HepG2 (cell line): ENCODE results near the gene DNMT3A. TPM values are rescaled to one million over a fixed set of nuclear protein-coding genes. Genes with fewer than 3 reads are reported as not detected.
A peak's percentile ranks its signal among the peaks of the same experiment; 100 is the strongest.

ENCODE experiments used
- KLF13 ChIP-seq: sonication (generic); formaldehyde crosslinking; IDR thresholded peaks from 2 replicates; pipeline ENCODE4 v1.4.0; 2020; ENCODE audit warnings: mild to moderate bottlenecking, missing genetic modification reagents
- MIER2 ChIP-seq: IDR thresholded peaks from 2 replicates; pipeline ENCODE4 v1.6.1; 2016; ENCODE audit warnings: missing biosample characterization, missing genetic modification reagents
- MTA1 ChIP-seq: sonication (generic); formaldehyde crosslinking; IDR thresholded peaks from 2 replicates; pipeline ENCODE4 v1.4.0; 2020; ENCODE audit warnings: missing genetic modification reagents, mild to moderate bottlenecking, borderline replicate concordance
- PHF20 ChIP-seq: sonication (generic); formaldehyde crosslinking; IDR thresholded peaks from 2 replicates; pipeline ENCODE4 v1.5.0; 2020; ENCODE audit warnings: mild to moderate bottlenecking, missing genetic modification reagents
- PTBP1 ChIP-seq: fragments of 200-400 bp; formaldehyde crosslinking; IDR thresholded peaks from 2 replicates; pipeline ENCODE4 v1.6.1; 2018; ENCODE audit warnings: low read length, low read depth; ENCODE audit not compliant: poor library complexity, severe bottlenecking
- RCOR2 ChIP-seq: IDR thresholded peaks from 2 replicates; pipeline ENCODE4 v1.6.1; 2016; ENCODE audit warnings: missing biosample characterization, missing genetic modification reagents
- SAP130 ChIP-seq: IDR thresholded peaks from 2 replicates; pipeline ENCODE4 v1.6.1; 2016; ENCODE audit warnings: low read depth
- SNAPC2 ChIP-seq: sonication (generic); formaldehyde crosslinking; IDR thresholded peaks from 2 replicates; pipeline ENCODE4 v1.8.1; 2022; ENCODE audit warnings: mild to moderate bottlenecking, missing genetic modification reagents
- TAF15 ChIP-seq: fragments of 200-400 bp; formaldehyde crosslinking; IDR thresholded peaks from one replicate; pipeline ENCODE4 v1.6.1; 2018; ENCODE audit warnings: mild to moderate bottlenecking, low read depth, low read length; ENCODE audit not compliant: poor library complexity, severe bottlenecking
- THAP7 ChIP-seq: sonication (generic); formaldehyde crosslinking; IDR thresholded peaks from 2 replicates; pipeline ENCODE4 v1.8.1; 2023; ENCODE audit warnings: mild to moderate bottlenecking, missing genetic modification reagents
- ZBTB25 ChIP-seq: IDR thresholded peaks from 2 replicates; pipeline ENCODE4 v1.6.1; 2018; ENCODE audit warnings: missing genetic modification reagents
- ZC3H4 ChIP-seq: sonication (generic); formaldehyde crosslinking; IDR thresholded peaks from 2 replicates; pipeline ENCODE4 v1.4.0; 2020; ENCODE audit warnings: missing genetic modification reagents, borderline replicate concordance
- ZFP41 ChIP-seq: sonication (generic); formaldehyde crosslinking; IDR thresholded peaks from 2 replicates; pipeline ENCODE4 v1.4.0; 2020; ENCODE audit warnings: mild to moderate bottlenecking, missing genetic modification reagents, borderline replicate concordance
- ZNF143 ChIP-seq: sonication (generic); formaldehyde crosslinking; IDR thresholded peaks from 2 replicates; pipeline ENCODE4 v1.4.0; 2020; ENCODE audit warnings: missing genetic modification reagents
- ZNF34 ChIP-seq: sonication (generic); formaldehyde crosslinking; IDR thresholded peaks from 2 replicates; pipeline ENCODE4 v1.4.0; 2020; ENCODE audit warnings: mild to moderate bottlenecking, missing genetic modification reagents, borderline replicate concordance
- ZNF451 ChIP-seq: sonication (generic); formaldehyde crosslinking; IDR thresholded peaks from 2 replicates; pipeline ENCODE4 v1.5.0; 2020; ENCODE audit warnings: mild to moderate bottlenecking, missing genetic modification reagents
- ZNF484 ChIP-seq: sonication (generic); formaldehyde crosslinking; IDR thresholded peaks from 2 replicates; pipeline ENCODE4 v1.5.1; 2020; ENCODE audit warnings: mild to moderate bottlenecking, low read depth, missing genetic modification reagents, borderline replicate concordance
- polyA plus RNA-seq, 8 experiments: library from polyadenylated mRNA; depleted of rRNA in 3 of 8; stranded (reverse) in 7 of 8; unstranded in 1 of 8; fragments of >200 nt; fragmentation: Illumina TruSeq in 4 of 8; extraction: Trizol in 4 of 8; gene quantifications; 2 replicates each; pipeline versions ENCODE4 v1.2.1 to v1.2.3, GENCODE V29; 2011 to 2016; ENCODE audit warnings: low read depth in 4 of 8, missing spikeins in 1 of 8, mixed read lengths in 1 of 8; ENCODE audit not compliant: insufficient read depth in 1 of 8
- total RNA-seq, 5 experiments: library from RNA; depleted of rRNA; stranded (reverse); fragments of >200 nt; fragmentation: Illumina TruSeq; extraction: Trizol; gene quantifications; 2 replicates each; pipeline ENCODE4 v1.2.3, GENCODE V29; 2016; ENCODE audit warnings: low read depth in 1 of 5
- TF ChIP-seq, protein P1 (sequence below): sonication (generic); formaldehyde crosslinking; IDR thresholded peaks from 2 replicates; pipeline ENCODE4 v1.5.0; 2020; ENCODE audit warnings: missing genetic modification reagents, mild to moderate bottlenecking, borderline replicate concordance
- TF ChIP-seq, protein P2 (sequence below): sonication (generic); formaldehyde crosslinking; IDR thresholded peaks from 2 replicates; pipeline ENCODE4 v1.5.1; 2020; ENCODE audit warnings: mild to moderate bottlenecking, missing genetic modification reagents
- TF ChIP-seq, protein P3 (sequence below): sonication (generic); formaldehyde crosslinking; IDR thresholded peaks from 2 replicates; pipeline ENCODE4 v1.5.1; 2020; ENCODE audit warnings: mild to moderate bottlenecking, moderate library complexity, missing genetic modification reagents

Gene DNMT3A
- total and polyA plus RNA-seq, 2 of the 13 experiments (the other 11 are each of a cell fraction or from before 2014, with no cell fraction given) = 14.7 to 29.1 TPM

DNA sequence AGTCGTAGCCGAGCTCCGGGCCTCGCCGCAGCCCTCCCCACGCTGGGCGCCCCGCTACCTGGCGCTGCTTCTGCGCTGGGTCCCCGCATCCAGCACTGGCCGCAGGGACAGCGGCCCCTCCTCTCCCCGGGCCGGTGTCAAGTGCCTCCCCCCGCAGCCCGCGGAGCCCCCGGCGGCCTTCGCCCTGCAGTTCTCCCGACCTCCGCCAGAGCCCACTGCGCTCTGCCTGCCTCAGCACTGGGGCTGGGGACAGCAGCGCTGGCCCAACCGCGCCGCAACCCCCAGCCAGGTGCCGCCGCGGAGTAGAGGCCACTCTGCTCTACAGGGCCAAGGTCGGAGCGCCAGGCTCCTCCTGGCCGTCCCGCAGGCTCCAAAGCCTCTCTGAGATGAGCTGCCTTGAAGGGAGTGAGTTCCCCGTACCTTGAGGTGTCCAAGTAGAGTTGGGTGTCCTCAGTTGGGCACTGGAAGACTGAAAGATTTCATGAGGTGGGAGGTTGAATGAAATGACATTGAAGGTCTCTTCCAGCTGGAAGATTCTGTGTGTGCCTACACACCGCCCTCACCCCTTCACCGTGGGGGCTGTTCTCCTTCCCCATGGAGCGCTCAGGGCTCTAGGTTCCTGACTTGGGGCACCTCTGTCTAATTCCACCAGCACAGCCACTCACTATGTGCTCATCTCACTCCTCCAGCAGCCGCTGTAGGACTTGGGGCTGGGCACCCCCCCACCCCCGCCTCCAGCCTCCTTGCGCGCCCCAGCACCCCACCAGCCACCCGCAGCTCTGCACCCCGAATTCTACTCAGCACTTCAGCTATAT is 854 bp upstream of the DNMT3A start (continued):
- peak; percentile 94 for TF ChIP-seq ZBTB25 (CRISPR knock-in tag)
- TF ChIP-seq SAP130 (CRISPR knock-in tag) = peak; percentile 95
- TF ChIP-seq THAP7 (CRISPR knock-in tag) = 0 out of 2 replicates have a peak, but pooled peaks have one; percentile 78
- TF ChIP-seq ZNF143 = no peak
- peak; percentile 82 for TF ChIP-seq ZNF451
- TF ChIP-seq ZFP41 = peak; percentile 93; the same call in 1 of the 2 replicates
- TF ChIP-seq ZNF484 = 0 out of 2 replicates have a peak, but pooled peaks have one; percentile 52
- TF ChIP-seq, protein P1, sequence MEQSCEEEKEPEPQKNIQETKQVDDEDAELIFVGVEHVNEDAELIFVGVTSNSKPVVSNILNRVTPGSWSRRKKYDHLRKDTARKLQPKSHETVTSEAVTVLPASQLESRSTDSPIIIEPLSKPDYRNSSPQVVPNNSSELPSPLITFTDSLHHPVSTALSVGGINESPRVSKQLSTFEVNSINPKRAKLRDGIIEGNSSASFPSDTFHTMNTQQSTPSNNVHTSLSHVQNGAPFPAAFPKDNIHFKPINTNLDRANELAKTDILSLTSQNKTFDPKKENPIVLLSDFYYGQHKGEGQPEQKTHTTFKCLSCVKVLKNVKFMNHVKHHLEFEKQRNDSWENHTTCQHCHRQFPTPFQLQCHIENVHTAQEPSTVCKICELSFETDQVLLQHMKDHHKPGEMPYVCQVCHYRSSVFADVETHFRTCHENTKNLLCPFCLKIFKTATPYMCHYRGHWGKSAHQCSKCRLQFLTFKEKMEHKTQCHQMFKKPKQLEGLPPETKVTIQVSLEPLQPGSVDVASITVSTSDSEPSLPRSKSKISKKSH (CRISPR knock-in tag) = peak; percentile 67; the same call in 1 of the 2 replicates
- TF ChIP-seq, protein P2, sequence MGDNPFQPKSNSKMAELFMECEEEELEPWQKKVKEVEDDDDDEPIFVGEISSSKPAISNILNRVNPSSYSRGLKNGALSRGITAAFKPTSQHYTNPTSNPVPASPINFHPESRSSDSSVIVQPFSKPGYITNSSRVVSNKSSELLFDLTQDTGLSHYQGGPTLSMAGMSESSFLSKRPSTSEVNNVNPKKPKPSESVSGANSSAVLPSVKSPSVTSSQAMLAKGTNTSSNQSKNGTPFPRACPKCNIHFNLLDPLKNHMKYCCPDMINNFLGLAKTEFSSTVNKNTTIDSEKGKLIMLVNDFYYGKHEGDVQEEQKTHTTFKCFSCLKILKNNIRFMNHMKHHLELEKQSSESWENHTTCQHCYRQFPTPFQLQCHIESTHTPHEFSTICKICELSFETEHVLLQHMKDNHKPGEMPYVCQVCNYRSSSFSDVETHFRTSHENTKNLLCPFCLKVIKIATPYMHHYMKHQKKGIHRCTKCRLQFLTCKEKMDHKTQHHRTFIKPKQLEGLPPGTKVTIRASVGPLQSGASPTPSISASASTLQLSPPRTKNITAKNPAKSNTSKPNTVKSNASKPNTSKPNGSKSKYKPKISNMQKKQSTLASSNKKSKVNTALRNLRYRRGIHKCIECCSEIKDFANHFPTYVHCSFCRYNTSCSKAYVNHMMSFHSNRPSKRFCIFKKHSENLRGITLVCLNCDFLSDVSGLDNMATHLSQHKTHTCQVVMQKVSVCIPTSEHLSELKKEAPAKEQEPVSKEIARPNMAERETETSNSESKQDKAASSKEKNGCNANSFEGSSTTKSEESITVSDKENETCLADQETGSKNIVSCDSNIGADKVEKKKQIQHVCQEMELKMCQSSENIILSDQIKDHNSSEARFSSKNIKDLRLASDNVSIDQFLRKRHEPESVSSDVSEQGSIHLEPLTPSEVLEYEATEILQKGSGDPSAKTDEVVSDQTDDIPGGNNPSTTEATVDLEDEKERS (CRISPR knock-in tag) = 0 out of 2 replicates have a peak, but pooled peaks have one; percentile 44
- TF ChIP-seq ZC3H4 (CRISPR knock-in tag) = no peak; the same call in 1 of the 2 replicates
- peak; percentile 31 for TF ChIP-seq PTBP1
- peak; percentile 48; the same call in 1 of the 2 replicates for TF ChIP-seq RCOR2 (CRISPR knock-in tag)
- TF ChIP-seq MIER2 (CRISPR knock-in tag) = peak; percentile 99
- peak; percentile 98 for TF ChIP-seq TAF15
- TF ChIP-seq, protein P3, sequence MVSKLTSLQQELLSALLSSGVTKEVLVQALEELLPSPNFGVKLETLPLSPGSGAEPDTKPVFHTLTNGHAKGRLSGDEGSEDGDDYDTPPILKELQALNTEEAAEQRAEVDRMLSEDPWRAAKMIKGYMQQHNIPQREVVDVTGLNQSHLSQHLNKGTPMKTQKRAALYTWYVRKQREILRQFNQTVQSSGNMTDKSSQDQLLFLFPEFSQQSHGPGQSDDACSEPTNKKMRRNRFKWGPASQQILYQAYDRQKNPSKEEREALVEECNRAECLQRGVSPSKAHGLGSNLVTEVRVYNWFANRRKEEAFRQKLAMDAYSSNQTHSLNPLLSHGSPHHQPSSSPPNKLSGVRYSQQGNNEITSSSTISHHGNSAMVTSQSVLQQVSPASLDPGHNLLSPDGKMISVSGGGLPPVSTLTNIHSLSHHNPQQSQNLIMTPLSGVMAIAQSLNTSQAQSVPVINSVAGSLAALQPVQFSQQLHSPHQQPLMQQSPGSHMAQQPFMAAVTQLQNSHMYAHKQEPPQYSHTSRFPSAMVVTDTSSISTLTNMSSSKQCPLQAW (CRISPR knock-in tag) = peak; percentile 90
- peak; percentile 57; the same call in 1 of the 2 replicates for TF ChIP-seq MTA1
- TF ChIP-seq PHF20 = 0 out of 2 replicates have a peak, but pooled peaks have one; percentile 30
- TF ChIP-seq ZNF34 (CRISPR knock-in tag) = peak; percentile 90
- TF ChIP-seq SNAPC2 (CRISPR knock-in tag) = peak; percentile 71; the same call in 1 of the 2 replicates
- TF ChIP-seq KLF13 (CRISPR knock-in tag) = peak; percentile 89; the same call in 1 of the 2 replicates
